Hepatocyte (in vitro differentiated cells): ENCODE results near the gene NXN.

ENCODE experiments used
- EZH2 ChIP-seq: fragments of 200-600 bp; sonication (generic); IDR thresholded peaks from 2 replicates; pipeline ENCODE4 v1.6.1; 2016; ENCODE audit warnings: antibody characterized with exemption, mild to moderate bottlenecking, borderline replicate concordance
- EZH2phosphoT487 ChIP-seq: fragments of 200-600 bp; sonication (generic); IDR thresholded peaks from one replicate; pipeline ENCODE4 v1.6.1; 2018; ENCODE audit warnings: antibody characterized with exemption, mild to moderate bottlenecking, low read depth, moderate library complexity; ENCODE audit not compliant: unreplicated experiment, severe bottlenecking
- TF ChIP-seq, protein P1 (sequence below): fragments of 200-600 bp; sonication (generic); IDR thresholded peaks from 2 replicates; pipeline ENCODE4 v1.5.1; 2016; ENCODE audit warnings: antibody characterized with exemption, mild to moderate bottlenecking; ENCODE audit not compliant: poor library complexity

DNA sequence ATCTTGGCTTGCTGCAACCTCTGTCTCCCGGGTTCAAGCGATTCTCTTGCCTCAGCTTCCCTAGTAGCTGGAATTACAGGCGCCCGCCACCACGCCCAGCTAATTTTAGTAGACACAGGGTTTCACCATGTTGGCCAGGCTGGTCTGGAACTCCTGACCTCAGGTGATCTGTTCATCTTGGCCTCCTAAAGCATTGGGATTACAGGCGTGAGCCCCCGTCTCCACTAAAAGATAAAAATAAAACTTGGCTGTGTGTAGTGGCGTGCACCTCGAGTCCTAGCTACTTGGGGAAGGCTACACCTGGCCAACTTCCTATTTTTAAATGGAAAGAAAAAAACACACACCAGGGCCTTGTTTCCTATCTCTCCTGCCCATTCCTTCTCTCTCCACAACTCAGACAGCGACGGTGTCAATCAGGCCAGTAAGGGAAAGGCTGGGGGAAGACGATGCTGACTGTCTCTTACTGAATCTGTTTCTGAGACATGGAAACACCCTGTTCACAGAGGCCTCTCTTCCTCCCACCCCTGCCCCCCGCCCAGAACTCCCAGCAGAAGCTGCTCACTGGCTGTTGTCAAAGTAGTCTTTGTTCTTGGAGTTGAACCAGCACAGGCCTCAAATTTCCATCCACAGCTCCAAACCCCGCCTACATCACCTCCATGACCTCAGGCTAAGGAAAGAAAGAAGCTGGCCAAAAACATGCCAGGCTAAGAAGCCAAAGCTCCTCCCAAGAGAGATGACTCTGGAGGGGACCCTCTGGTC, 96.6 kb downstream of the NXN start:
- TF ChIP-seq EZH2, result no peak
- TF ChIP-seq, protein P1, sequence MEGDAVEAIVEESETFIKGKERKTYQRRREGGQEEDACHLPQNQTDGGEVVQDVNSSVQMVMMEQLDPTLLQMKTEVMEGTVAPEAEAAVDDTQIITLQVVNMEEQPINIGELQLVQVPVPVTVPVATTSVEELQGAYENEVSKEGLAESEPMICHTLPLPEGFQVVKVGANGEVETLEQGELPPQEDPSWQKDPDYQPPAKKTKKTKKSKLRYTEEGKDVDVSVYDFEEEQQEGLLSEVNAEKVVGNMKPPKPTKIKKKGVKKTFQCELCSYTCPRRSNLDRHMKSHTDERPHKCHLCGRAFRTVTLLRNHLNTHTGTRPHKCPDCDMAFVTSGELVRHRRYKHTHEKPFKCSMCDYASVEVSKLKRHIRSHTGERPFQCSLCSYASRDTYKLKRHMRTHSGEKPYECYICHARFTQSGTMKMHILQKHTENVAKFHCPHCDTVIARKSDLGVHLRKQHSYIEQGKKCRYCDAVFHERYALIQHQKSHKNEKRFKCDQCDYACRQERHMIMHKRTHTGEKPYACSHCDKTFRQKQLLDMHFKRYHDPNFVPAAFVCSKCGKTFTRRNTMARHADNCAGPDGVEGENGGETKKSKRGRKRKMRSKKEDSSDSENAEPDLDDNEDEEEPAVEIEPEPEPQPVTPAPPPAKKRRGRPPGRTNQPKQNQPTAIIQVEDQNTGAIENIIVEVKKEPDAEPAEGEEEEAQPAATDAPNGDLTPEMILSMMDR, result no peak
- no peak for TF ChIP-seq EZH2phosphoT487
